Right lobe of liver (tissue), 4 donors: ENCODE measurements around the gene GABPA.

Experiments used
- CTCF ChIP-seq, 4 donors: fragments of 200-600 bp in 3 of 4; fragments of 450-650 bp in 1 of 4; IDR thresholded peaks; one replicate each; pipeline versions ENCODE4 v1.5.1 to v1.8.0; 2016 to 2022; ENCODE audit warnings: antibody characterized with exemption in 4 of 4, mild to moderate bottlenecking in 2 of 4
- POLR2A ChIP-seq: fragments of 450-650 bp; IDR thresholded peaks from one replicate; pipeline ENCODE4 v1.6.1; 2017; ENCODE audit warnings: antibody characterized with exemption, mild to moderate bottlenecking
- donor health status: DM: no; HTN: no; CAD: no.
- donor health status: DM: no; HTN: no; CAD: no.
- donor health status: DM: no; HTN: yes; CAD: no.

- no peak for TF ChIP-seq CTCF (IDR thresholded peaks at IDR 0.05)
- no peak for TF ChIP-seq POLR2A
These were observed 53.9 kb downstream of the GABPA start for GRCh38 chr21:25788677-25789076.
